Measurements from ENCODE around the gene PFKFB1.

The PFKFB1 gene

GRCh38 chrX:54994099-54994498 is at the start of gene PFKFB1:
Gene PFKFB1, minus strand, starts transcription at chrX:54994188. Its CDS starts 181 bp downstream, at chrX:54994007.
- TF ChIP-seq SUZ12 (IDR thresholded peaks at IDR 0.05; ENCODE audit: extremely low read depth, insufficient read depth, insufficient read length) (no peak), YY1 (IDR thresholded peaks at IDR 0.05; ENCODE audit: insufficient read depth, insufficient read length) (no peak)

GRCh38 chrX:55041514-55041913 is 47.5 kb upstream of the PFKFB1 start:
- H3K4me1 ChIP-seq (ENCODE audit: insufficient read depth, insufficient read length), result no peaks in the 10 kb centered on the region
- H3K27me3 ChIP-seq (ENCODE audit: insufficient read depth, insufficient read length), result no peaks in the 10 kb centered on the region
- H3K9ac ChIP-seq (ENCODE audit: insufficient read length, low read depth), result no peak overlapping the region
- no peaks in the 10 kb centered on the region for H3K36me3 ChIP-seq (ENCODE audit: insufficient read depth, insufficient read length, low read length)
- TF ChIP-seq YY1 (IDR thresholded peaks at IDR 0.05; ENCODE audit: insufficient read depth, insufficient read length), result no peak
- TF ChIP-seq ZNF274 (IDR thresholded peaks at IDR 0.05; ENCODE audit: low read depth, low read length), result no peak
- TF ChIP-seq SUZ12 (IDR thresholded peaks at IDR 0.05; ENCODE audit: extremely low read depth, insufficient read depth, insufficient read length), result no peak
- no peaks in the 10 kb centered on the region for H3K9me3 ChIP-seq (ENCODE audit: insufficient read depth, low read length)
- H3K4me3 ChIP-seq (ENCODE audit: insufficient read length, low read depth), result no peak overlapping the region
- DNase-seq (ENCODE audit: low read depth, low spot score), result no peak

More at GRCh38 chrX:54994099-54994498, at the start of gene PFKFB1:
- no peaks in the 10 kb centered on the region for H3K4me1 ChIP-seq (ENCODE audit: insufficient read depth, insufficient read length)
- no peak within 1 kb of the TSS for H3K4me3 ChIP-seq (ENCODE audit: insufficient read length, low read depth)
- H3K27me3 ChIP-seq (ENCODE audit: insufficient read depth, insufficient read length), result no peaks in the 10 kb centered on the region
- H3K9me3 ChIP-seq (ENCODE audit: insufficient read depth, low read length), result no peaks in the 10 kb centered on the region
- no peak within 1 kb of the TSS for H3K9ac ChIP-seq (ENCODE audit: insufficient read length, low read depth)
- no peaks in the 10 kb centered on the region for H3K36me3 ChIP-seq (ENCODE audit: insufficient read depth, insufficient read length, low read length)
- DNase-seq (ENCODE audit: low read depth, low spot score), result no peak

- H3K9ac ChIP-seq (ENCODE audit: insufficient read length, low read depth), result no peak overlapping the region
- no peak for TF ChIP-seq SUZ12 (IDR thresholded peaks at IDR 0.05; ENCODE audit: extremely low read depth, insufficient read depth, insufficient read length)
- TF ChIP-seq YY1 (IDR thresholded peaks at IDR 0.05; ENCODE audit: insufficient read depth, insufficient read length), result no peak
- TF ChIP-seq ZNF274 (IDR thresholded peaks at IDR 0.05; ENCODE audit: low read depth, low read length), result no peak
These were observed 45.5 kb upstream of the PFKFB1 start for GRCh38 chrX:55039471-55039870.

GRCh38 chrX:55033429-55033828 is 39.4 kb upstream of the PFKFB1 start:
- no peak overlapping the region for H3K9ac ChIP-seq (ENCODE audit: insufficient read length, low read depth)
- no peak overlapping the region for H3K4me3 ChIP-seq (ENCODE audit: insufficient read length, low read depth)
- TF ChIP-seq ZNF274 (IDR thresholded peaks at IDR 0.05; ENCODE audit: low read depth, low read length) (no peak), SUZ12 (IDR thresholded peaks at IDR 0.05; ENCODE audit: extremely low read depth, insufficient read depth, insufficient read length) (no peak), YY1 (IDR thresholded peaks at IDR 0.05; ENCODE audit: insufficient read depth, insufficient read length) (no peak)
- no peaks in the 10 kb centered on the region for H3K36me3 ChIP-seq (ENCODE audit: insufficient read depth, insufficient read length, low read length)
- no peaks in the 10 kb centered on the region for H3K4me1 ChIP-seq (ENCODE audit: insufficient read depth, insufficient read length)
- no peak for DNase-seq (ENCODE audit: low read depth, low spot score)
- H3K9me3 ChIP-seq (ENCODE audit: insufficient read depth, low read length), result no peaks in the 10 kb centered on the region
- H3K27me3 ChIP-seq (ENCODE audit: insufficient read depth, insufficient read length), result no peaks in the 10 kb centered on the region

More at GRCh38 chrX:55039471-55039870, 45.5 kb upstream of the PFKFB1 start:
- Histone ChIP-seq H3K4me3 (ENCODE audit: insufficient read length, low read depth) (no peak overlapping the region), H3K4me1 (ENCODE audit: insufficient read depth, insufficient read length) (no peaks in the 10 kb centered on the region), H3K36me3 (ENCODE audit: insufficient read depth, insufficient read length, low read length) (no peaks in the 10 kb centered on the region), H3K27me3 (ENCODE audit: insufficient read depth, insufficient read length) (no peaks in the 10 kb centered on the region), H3K9me3 (ENCODE audit: insufficient read depth, low read length) (no peaks in the 10 kb centered on the region)
- no peak for DNase-seq (ENCODE audit: low read depth, low spot score)

- Histone ChIP-seq H3K36me3 (ENCODE audit: insufficient read depth, insufficient read length, low read length) (no peaks in the 10 kb centered on the region), H3K4me1 (ENCODE audit: insufficient read depth, insufficient read length) (no peaks in the 10 kb centered on the region), H3K9ac (ENCODE audit: insufficient read length, low read depth) (no peak within 1 kb of the TSS), H3K4me3 (ENCODE audit: insufficient read length, low read depth) (no peak within 1 kb of the TSS), H3K27me3 (ENCODE audit: insufficient read depth, insufficient read length) (no peaks in the 10 kb centered on the region), H3K9me3 (ENCODE audit: insufficient read depth, low read length) (no peaks in the 10 kb centered on the region)
- no peak for TF ChIP-seq YY1 (IDR thresholded peaks at IDR 0.05; ENCODE audit: insufficient read depth, insufficient read length)
- TF ChIP-seq SUZ12 (IDR thresholded peaks at IDR 0.05; ENCODE audit: extremely low read depth, insufficient read depth, insufficient read length), result no peak
- TF ChIP-seq ZNF274 (IDR thresholded peaks at IDR 0.05; ENCODE audit: low read depth, low read length), result no peak
- no peak for DNase-seq (ENCODE audit: low read depth, low spot score)
These were observed 36.5 kb upstream of the PFKFB1 start, which contains the start of gene ALAS2 for GRCh38 chrX:55030271-55031205. Gene ALAS2, minus strand, starts transcription at chrX:55030977. Its CDS starts 4,977 bp downstream, at chrX:55026000.

- TF ChIP-seq SUZ12 (IDR thresholded peaks at IDR 0.05; ENCODE audit: extremely low read depth, insufficient read depth, insufficient read length) (no peak), ZNF274 (IDR thresholded peaks at IDR 0.05; ENCODE audit: low read depth, low read length) (no peak), YY1 (IDR thresholded peaks at IDR 0.05; ENCODE audit: insufficient read depth, insufficient read length) (no peak)
- H3K9me3 ChIP-seq (ENCODE audit: insufficient read depth, low read length), result no peaks in the 10 kb centered on the region
- H3K9ac ChIP-seq (ENCODE audit: insufficient read length, low read depth), result no peak overlapping the region
These were observed 35.3 kb upstream of the PFKFB1 start for GRCh38 chrX:55029291-55029690.

GRCh38 chrX:55028611-55029010 is 34.6 kb upstream of the PFKFB1 start:
- H3K9ac ChIP-seq (ENCODE audit: insufficient read length, low read depth), result no peak overlapping the region
- no peaks in the 10 kb centered on the region for H3K9me3 ChIP-seq (ENCODE audit: insufficient read depth, low read length)
- no peak for DNase-seq (ENCODE audit: low read depth, low spot score)
- H3K4me1 ChIP-seq (ENCODE audit: insufficient read depth, insufficient read length), result no peaks in the 10 kb centered on the region
- TF ChIP-seq SUZ12 (IDR thresholded peaks at IDR 0.05; ENCODE audit: extremely low read depth, insufficient read depth, insufficient read length), result no peak
- no peak for TF ChIP-seq YY1 (IDR thresholded peaks at IDR 0.05; ENCODE audit: insufficient read depth, insufficient read length)
- no peak for TF ChIP-seq ZNF274 (IDR thresholded peaks at IDR 0.05; ENCODE audit: low read depth, low read length)
- no peak overlapping the region for H3K4me3 ChIP-seq (ENCODE audit: insufficient read length, low read depth)
- H3K27me3 ChIP-seq (ENCODE audit: insufficient read depth, insufficient read length), result no peaks in the 10 kb centered on the region
- H3K36me3 ChIP-seq (ENCODE audit: insufficient read depth, insufficient read length, low read length), result no peaks in the 10 kb centered on the region

More at GRCh38 chrX:55029291-55029690, 35.3 kb upstream of the PFKFB1 start:
- DNase-seq (ENCODE audit: low read depth, low spot score), result no peak
- Histone ChIP-seq H3K36me3 (ENCODE audit: insufficient read depth, insufficient read length, low read length) (no peaks in the 10 kb centered on the region), H3K4me3 (ENCODE audit: insufficient read length, low read depth) (no peak overlapping the region), H3K27me3 (ENCODE audit: insufficient read depth, insufficient read length) (no peaks in the 10 kb centered on the region), H3K4me1 (ENCODE audit: insufficient read depth, insufficient read length) (no peaks in the 10 kb centered on the region)

All from NT2/D1 (cell line).